Hematopoietic multipotent progenitor cell treated with erythropoietin and hydrocortisone succinate and interleukin-3 and kit ligand, for 17 days (in vitro differentiated cells): ENCODE results near the gene SRP19.
"Not testable (repeated sequence)": the region's sequence is repeated elsewhere in the genome, so short reads cannot be mapped to it uniquely, and the experiment has no call there.

Experiments
- DNase-seq: peaks from one replicate; pipeline ENCODE4 v3.0.0-alpha.2; 2015; ENCODE audit warnings: low spot score

The SRP19 gene

DNA sequence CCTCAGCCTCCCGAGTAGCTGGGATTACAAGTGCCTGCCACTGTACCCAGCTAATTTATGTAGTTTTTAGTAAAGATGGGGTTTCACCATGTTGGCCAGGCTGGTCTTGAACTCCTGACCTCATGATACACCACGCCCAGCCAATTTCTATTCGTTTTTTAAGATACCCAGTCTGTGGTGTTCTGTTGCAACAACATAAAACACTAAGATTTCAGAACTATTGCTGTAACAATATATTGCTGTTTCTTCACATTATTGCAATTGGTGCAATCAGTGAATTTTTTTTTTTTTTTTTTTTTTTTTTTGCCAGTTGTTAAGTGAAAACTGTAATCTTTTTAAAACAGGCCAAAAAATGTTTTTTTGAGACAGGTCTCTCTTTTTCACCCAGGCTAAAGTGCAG, 9.9 kb downstream of the SRP19 start:
- no peak for DNase-seq

DNA sequence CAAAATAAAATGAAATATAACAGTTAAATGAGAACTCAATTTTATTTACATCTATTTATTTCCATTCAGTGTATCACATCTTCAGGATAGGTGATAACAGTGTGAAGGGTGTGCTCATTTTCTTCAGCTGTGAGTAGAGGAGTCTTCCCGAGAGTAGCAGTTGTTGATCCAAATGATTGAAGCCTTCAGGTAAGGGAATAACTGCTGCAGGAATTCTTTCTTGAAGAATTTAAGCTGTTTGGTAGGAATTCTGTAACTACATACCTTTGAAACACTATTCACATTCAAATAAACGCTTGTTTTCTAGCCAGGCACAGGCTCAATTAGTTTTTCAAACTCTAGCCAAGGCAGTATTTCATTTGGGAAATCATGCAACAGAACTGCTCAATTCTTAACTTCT, 15.3 kb downstream of the SRP19 start:
- no peak for DNase-seq

DNA sequence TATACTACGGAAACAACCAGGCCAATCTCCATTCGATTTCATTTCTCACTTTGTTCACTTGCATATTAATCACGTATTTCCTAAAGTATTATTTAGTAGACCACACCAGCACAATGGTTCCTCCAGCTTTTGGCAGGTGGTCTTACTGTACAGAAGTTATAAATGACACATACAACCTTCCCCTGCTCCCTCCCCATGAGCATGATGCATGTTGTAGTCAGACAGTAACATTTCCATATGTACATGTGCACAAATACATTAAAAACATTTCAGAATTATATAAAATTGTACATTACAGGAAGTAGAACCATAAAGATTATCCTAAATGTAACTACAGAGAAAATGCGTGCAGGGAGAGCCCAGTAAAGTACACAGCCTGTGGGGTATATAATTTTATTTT, 17.0 kb downstream of the SRP19 start:
- no peak for DNase-seq

DNA sequence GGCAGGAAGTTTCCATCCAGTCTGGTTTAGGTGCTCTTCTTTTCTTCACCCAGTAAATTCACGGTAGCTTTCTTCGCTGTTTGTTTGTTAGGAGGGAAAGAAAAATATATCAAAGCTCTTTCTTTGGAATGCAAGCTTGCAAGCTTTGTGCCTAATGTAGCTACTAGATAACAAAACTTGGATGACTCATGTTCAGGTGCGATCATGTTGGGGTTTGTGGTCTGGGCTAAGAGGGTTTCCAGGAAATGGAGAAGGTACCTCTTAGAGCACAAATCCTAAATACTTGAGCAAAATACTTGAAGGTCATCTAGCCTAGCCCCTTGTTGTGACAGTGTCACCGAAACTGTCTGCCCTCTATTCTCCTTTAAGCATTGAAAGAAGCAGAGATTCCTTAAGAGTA, 17.7 kb downstream of the SRP19 start:
- DNase-seq: no peak

DNA sequence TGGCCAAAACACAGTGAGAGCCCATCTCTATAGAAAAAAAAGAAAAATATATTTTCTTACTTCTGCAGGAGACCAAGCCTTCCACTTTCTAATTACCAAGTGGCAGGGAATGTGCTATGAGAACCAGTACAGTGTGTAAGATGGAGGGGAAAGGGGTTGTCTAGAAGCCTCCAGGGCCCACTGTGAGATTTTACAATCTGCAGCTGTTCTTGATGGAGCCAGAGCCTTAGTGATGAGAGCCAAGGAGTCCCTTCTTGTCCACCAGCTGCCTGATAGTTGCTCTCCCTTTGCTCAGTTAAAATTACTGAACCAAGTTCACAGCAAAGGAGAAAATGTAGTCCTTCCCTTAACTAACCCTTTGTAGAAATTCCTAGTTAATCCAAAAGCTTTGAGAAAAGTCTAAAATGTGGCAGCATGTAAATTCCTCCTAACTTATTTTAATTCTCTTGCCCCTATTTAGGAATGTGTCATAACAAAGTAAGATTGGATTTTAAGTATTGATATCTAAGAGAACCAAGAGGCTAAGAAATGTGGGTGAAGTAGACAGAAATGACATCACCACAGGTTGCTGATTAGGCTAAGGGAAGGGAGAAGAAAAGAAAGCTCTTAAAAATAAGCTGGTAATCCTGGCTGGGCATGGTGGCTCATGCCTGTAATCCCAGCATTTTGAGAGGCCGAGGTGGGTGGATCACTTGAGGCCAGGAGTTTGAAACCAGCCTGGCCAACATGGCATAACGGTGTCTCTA, 19.3 kb downstream of the SRP19 start:
- no peak for DNase-seq

DNA sequence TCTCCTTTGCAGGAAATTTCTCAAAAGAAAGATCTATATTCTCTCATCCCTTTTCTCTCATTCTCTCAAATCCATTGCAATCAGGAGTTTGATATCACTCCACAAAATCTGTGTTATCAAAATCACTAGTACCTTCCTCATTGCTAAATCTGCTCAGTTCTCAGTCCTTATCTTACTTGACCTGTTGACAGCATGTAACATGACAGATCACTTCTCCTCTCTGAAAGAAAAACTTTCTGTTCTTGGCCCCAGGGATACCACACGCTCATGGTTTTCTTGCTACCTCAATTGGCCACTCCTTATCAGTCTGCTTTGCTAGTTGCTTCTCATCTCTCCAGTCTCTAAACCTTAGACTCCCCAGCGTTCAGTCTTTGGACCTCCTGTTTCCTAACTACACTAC, 22.1 kb downstream of the SRP19 start:
- DNase-seq: no peak

DNA sequence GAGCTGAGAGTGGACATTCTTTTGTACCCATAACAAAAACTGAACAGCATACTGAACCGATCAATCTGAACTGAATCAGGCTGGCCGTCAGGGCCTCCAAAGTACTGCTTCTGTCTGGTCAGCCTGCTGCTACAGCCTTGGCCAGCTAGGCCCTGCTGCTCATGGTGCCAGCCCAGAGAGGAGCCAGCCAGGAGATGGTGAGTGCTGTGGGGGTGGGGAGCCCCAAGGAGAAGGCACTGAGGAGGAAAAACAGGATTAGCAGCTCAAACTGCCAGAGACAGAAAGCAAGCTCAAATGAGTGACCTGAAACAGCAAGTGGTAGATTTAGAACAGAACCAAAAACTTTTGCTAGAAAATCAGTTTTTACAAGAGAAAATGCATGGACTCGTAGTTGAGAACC, 23.9 kb downstream of the SRP19 start:
- no peak for DNase-seq

DNA sequence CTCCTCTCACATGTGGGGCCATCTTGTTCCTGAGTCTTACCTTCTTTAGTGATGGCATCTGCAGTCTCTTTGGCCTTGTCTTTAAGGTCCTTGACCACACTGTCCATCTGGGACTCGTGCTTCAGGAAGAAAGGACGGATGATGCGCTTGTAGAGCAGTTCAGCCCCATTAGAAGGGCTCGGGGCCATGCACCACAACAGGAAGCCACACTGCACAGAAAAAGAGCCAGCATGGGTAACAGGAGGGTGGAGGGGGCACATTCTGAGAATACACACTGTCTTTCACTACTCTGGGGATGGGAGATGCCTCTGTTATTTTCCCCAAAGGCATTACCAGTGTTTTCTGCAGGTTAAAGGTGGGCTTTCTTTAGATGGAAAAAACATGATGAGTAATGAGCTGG, 25.9 kb downstream of the SRP19 start:
- no peak for DNase-seq

DNA sequence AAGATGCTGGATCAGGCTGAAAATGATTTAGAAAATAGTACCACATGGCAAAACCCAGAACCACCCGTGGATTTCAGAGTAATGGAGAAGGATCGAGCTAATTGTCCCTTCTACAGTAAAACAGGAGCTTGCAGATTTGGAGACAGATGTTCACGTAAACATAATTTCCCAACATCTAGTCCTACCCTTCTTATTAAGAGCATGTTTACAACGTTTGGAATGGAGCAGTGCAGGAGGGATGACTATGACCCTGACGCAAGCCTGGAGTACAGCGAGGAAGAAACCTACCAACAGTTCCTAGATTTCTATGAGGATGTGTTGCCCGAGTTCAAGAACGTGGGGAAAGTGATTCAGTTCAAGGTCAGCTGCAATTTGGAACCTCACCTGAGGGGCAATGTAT, 31.0 kb downstream of the SRP19 start:
- DNase-seq: not testable (repeated sequence)

DNA sequence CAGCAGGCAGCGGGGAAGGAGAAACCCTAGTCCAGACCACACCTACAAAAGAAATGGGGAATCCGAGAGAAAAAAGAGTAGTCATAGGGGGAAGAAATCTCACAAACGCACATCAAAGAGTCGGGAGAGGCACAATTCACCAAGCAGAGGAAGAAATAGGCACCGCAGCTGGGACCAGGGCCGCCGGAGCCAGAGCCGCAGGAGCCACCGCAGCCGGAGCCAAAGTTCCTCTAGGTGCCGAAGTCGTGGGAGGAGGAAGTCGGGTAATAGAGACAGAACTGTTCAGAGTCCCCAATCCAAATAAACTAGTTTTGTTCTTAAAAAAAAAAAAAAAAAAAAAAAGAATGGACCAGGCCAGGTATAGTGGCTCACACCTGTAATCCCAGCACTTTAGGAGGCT, 31.7 kb downstream of the SRP19 start:
- DNase-seq: no peak

DNA sequence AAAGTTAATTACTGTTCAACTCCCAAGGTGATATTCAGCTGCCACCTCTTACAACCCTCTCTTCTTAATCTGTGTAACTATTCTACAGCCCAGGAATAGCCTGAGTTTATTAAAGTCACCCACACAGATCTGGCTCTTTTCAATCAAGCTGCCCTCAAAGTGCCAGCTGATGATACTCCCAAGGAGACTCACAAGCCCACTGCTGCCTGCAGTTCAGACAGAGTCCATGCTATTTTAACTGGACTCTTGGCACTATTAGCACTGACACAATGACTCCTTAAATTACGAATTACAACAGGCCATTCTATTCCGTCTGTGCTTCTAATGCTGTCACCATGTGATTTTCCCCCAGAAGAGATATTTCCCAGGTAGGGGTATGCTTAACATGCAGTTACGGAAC, 34.6 kb downstream of the SRP19 start:
- DNase-seq: no peak

DNA sequence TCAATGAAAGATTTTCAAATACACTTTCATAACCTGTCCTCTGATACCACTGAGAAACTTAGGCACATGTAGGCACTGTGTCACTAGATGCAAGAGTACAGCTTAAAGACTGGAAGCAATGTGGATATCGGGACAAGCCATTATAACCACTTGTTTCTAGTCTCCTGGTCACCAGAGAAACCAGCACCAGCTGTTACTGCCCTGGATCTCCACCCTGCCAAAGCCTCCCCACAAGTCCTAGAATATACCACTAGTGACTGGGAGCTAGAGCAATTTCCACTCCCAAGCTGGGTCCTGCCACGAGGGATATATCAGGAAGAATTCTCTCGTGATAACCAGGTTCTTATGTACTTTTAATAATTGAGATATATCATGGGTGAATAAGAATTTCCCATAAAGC, 41.5 kb downstream of the SRP19 start:
- DNase-seq: no peak

DNA sequence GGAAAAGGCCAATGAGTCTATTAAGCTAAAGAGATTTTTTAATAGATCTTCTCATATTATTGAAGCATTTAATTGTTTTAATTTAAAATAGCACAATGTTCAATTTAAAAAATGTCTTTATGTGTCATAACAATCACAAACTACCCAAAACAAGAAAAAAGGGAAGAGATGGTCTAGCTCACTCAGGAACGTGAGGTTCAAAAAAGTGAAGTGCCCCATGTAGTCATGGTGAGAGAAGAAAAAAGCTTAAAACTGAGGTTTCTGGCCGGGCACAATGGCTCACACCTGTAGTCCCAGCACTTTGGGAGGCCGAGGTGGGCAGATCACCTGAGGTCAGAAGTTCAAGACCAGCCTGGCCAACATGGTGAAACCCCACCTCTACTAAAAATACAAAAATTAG, 43.9 kb downstream of the SRP19 start:
- not testable (repeated sequence) for DNase-seq

DNA sequence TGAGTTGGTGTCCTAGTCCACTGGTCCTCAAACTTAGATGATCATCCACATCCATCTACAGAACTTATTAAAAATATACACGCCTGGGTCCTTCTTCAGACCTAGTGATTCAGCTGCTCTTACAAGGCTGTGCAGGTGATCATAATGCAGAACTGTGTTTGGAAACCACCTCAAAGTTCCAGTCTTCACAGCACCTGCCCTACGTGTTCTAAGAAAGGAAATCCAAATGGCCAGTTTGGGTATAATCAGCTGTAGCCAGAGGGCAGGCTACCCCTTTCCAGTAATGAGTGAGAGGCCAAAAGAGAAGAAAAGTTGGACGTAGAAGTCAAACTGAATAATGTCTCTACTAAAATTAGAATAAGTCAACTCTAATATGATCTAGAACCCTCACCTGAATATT, 45.5 kb downstream of the SRP19 start:
- DNase-seq: no peak

DNA sequence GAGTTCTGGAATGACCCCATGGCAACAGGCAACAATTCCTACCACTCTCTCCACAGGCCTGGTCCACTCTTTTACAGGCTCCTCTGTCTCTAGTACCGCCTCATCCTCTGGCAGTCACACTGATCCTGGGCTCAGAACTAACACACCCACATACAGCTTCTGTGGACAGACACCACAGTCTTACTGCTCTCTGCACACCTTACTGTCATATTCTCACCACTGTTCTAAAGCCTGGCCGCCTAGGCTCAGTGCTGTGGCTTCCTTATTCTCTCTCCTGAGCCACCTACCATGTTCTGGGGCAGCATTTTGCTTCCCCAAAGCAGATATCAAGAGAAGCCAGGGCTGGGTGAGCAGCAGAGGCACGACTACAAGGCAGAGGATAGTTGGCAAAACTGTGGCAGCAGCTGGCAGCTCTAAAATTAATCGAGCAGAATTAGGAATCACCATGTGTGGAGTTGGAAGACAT, 46.1 kb downstream of the SRP19 start:
- DNase-seq: no peak

DNA sequence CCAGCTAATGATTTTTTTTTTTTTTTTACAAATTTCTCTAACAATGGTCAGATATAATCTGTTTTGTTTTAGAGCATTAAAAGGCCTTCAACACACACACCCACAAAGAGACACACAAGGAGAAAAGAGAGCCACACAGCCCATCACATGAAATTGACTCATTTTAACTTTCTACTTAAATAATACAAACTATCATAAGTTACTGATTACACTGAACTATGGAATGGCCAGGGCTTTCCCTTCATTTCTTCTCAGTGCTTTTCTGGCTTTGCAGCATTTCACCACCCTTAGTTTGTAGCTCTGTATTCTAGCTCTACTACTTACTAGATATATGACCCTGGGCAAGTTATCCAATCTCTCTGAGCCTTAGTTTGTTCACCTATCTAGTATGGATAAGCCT, 47.8 kb downstream of the SRP19 start:
- no peak for DNase-seq

DNA sequence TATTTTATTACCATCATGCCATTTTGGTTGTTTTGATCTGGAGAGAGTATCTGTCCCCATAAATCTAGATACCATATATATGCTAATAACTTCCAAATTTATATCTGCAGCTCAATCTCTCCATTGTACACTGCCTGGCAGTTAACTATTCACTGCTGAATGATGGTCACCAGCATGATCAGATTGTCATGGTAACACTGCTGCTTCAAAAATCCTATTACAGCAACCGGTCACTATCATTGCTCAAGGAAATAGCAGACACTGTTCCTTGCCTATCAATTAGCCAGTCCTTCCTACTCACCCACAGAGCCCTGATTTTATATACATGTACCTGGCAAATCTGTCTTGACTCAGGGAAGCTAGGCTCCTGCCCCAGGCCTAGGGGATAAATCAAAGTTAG, 49.4 kb downstream of the SRP19 start:
- no peak for DNase-seq

DNA sequence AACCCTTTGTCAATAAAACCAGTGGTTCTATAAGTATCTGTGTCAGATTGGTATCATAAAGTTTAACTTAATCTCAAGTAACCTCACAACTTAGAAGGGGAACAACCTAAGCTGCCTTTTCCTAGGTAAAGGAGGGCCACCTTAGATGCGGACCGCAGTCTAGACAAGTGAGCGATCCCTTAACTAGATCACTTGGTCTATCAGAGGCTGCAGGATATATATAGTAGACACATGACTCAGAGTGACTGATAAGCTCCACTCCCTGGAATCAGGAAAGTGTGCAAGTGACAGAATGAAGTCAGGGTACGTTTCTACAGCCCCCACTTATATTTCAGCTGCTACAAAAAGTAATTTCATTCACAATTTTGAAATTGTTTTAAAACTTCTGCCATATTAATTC, 53.5 kb downstream of the SRP19 start:
- no peak for DNase-seq

DNA sequence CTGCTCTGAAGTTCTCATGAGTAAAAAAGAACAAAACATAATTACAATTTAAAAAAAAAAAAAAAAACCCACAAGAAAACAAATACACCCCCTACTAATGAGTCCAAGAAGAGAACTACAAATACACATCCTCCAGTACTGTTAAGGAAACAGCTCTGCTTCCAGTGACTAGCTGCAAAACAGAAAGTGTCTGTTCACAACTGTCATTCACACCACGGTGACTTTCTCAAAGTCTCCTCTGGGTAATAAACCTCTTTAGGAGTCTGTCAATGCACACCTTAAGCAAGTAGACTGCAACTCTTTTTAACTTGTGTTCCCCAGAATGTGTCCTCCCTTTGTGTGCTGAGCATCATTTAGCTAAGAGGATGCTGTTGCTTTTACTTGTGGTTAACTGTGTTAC, 54.7 kb downstream of the SRP19 start:
- DNase-seq: no peak

DNA sequence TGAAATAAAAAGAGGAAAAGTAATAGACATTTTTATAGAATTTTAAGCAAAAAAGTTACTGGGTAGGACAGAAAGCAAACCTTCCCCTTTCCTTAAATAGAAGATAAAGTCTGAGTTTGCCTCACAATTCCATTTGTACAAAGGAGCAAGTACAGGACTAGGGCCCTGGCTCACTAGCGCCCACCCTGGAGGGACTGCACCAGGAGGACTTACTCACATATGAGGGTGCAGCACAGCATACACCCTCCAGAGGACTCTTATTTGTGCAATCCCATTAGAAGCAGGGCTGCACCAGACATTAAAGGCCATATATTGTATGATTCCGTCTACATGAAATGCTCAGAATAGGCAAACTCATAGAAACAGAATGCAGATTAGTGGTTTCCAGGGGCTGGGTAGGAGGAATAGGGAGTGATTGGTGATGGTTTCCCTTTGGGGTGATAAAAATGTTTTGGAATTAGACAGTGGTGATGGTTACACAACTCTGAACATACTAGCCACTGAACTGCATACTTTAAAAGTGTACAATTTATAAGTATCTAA, 56.4 kb downstream of the SRP19 start:
- DNase-seq: no peak

DNA sequence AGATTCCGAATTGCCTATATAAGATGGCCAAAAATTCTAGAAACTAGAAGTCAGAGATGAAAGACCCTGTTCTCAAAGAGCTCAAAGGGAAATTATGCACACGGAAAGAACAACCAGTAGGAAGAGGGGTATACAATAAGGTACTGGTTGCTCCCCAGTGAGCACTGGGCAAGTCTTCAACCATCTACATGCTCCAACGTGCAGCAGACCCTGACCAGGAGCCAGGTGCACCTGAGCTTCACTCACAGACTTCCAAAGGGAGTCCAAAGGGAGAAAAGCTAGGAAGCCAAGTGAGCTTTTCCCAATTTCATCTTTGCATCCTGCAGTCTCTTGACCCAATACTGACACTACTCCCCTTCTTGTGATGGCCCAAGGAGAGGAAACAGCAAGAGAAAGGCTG, 57.0 kb downstream of the SRP19 start:
- DNase-seq: no peak

DNA sequence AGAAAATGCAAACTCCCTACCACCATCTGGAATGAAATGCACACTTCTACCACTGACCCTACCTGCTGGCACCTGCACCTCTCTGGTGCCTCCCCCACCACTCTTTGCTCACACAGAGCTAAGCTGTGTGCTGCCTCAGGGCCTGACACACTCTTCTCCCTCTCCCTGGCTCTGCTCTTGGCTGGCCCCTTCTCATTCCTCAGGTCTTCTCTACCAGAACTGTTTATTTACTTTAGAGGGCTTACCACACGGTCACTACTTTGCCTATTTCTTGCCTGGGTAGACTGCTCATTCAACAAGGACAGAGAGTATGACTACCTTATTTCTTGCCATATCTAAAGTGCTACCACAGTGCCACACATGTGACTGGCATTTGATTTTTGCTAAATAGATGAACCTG, 57.6 kb downstream of the SRP19 start:
- no peak for DNase-seq
